Measurements from ENCODE around the gene APBA2. TPM values are rescaled to one million over a fixed set of nuclear protein-coding genes. Genes with fewer than 3 reads are reported as not detected.

The APBA2 gene
- polyA plus RNA-seq, 1 donor (not counting 4 experiments of a cell fraction or from before 2014, with no cell fraction given) = 5.5 TPM

- H3K4me2 ChIP-seq (ENCODE audit: control insufficient read depth, extremely low read depth, insufficient read depth, low read depth, low read length) = no peak overlapping the region
- H3K4me1 ChIP-seq (ENCODE audit: control insufficient read depth, extremely low read depth, insufficient read depth, low read length) = no peaks in the 10 kb centered on the region
- dilution Hi-C loops (cut with MboI; ENCODE audit: extremely low pct_ligation_motif_present, low sequenced_read_pairs) = no loop called here
- no peak overlapping the region for H3K4me3 ChIP-seq (ENCODE audit: control insufficient read depth in 2 of 3, extremely low read depth in 1 of 3, insufficient read depth in 2 of 3, low read depth in 1 of 3, low read length in 3 of 3)
- no peak overlapping the region for H3K27ac ChIP-seq (ENCODE audit: control insufficient read depth, insufficient read depth, low read length)
- TF ChIP-seq EZH2 (IDR thresholded peaks at IDR 0.05; ENCODE audit: low read length) (no peak), CTCF (optimal IDR thresholded peaks at IDR 0.05 in 1 of 3, IDR thresholded peaks at IDR 0.05 in 1 of 3, conservative IDR thresholded peaks at IDR 0.05 in 1 of 3; ENCODE audit: extremely low read depth in 1 of 3, insufficient read depth in 2 of 3, low read length in 3 of 3) (no peak)
- no peaks in the 10 kb centered on the region for H4K20me1 ChIP-seq (ENCODE audit: control insufficient read depth, extremely low read depth, insufficient read depth, low read length)
- DNase-seq (ENCODE audit: low read depth, low spot score) (peak; percentile 2), FAIRE-seq (peak; percentile 41)
- H3K27me3 ChIP-seq (ENCODE audit: control insufficient read depth, extremely low read depth, insufficient read depth, low read length) = no peaks in the 10 kb centered on the region
- no peak overlapping the region for H2AFZ ChIP-seq (ENCODE audit: control insufficient read depth, low read length)
- H3K9me1 ChIP-seq (ENCODE audit: control insufficient read depth, extremely low read depth, insufficient read depth, low read length) = no peaks in the 10 kb centered on the region
- H3K36me3 ChIP-seq (ENCODE audit: control insufficient read depth in 2 of 2, extremely low read depth in 1 of 2, insufficient read depth in 2 of 2, low read length in 2 of 2) = no peaks in the 10 kb centered on the region
- H3K79me2 ChIP-seq (ENCODE audit: control insufficient read depth, insufficient read depth, low read length) = no peaks in the 10 kb centered on the region
- no peak overlapping the region for H3K9ac ChIP-seq (ENCODE audit: control insufficient read depth, extremely low read depth, insufficient read depth, low read length)
- no peaks in the 10 kb centered on the region for H3K9me3 ChIP-seq (ENCODE audit: control insufficient read depth, low read depth, low read length)
These were observed 91.7 kb downstream of the APBA2 start for GRCh38 chr15:28977377-28978010.

- Histone ChIP-seq H3K27ac (ENCODE audit: control insufficient read depth, insufficient read depth, low read length) (no peak overlapping the region), H3K79me2 (ENCODE audit: control insufficient read depth, insufficient read depth, low read length) (no peaks in the 10 kb centered on the region), H3K9ac (ENCODE audit: control insufficient read depth, extremely low read depth, insufficient read depth, low read length) (no peak overlapping the region), H4K20me1 (ENCODE audit: control insufficient read depth, extremely low read depth, insufficient read depth, low read length) (no peaks in the 10 kb centered on the region), H3K9me1 (ENCODE audit: control insufficient read depth, extremely low read depth, insufficient read depth, low read length) (no peaks in the 10 kb centered on the region), H3K4me1 (ENCODE audit: control insufficient read depth, extremely low read depth, insufficient read depth, low read length) (no peaks in the 10 kb centered on the region), H3K4me2 (ENCODE audit: control insufficient read depth, extremely low read depth, insufficient read depth, low read depth, low read length) (no peak overlapping the region), H3K36me3 (ENCODE audit: control insufficient read depth in 2 of 2, extremely low read depth in 1 of 2, insufficient read depth in 2 of 2, low read length in 2 of 2) (no peaks in the 10 kb centered on the region), H2AFZ (ENCODE audit: control insufficient read depth, low read length) (no peak overlapping the region), H3K9me3 (ENCODE audit: control insufficient read depth, low read depth, low read length) (no peaks in the 10 kb centered on the region), H3K27me3 (ENCODE audit: control insufficient read depth, extremely low read depth, insufficient read depth, low read length) (no peaks in the 10 kb centered on the region), H3K4me3 (ENCODE audit: control insufficient read depth in 2 of 3, extremely low read depth in 1 of 3, insufficient read depth in 2 of 3, low read depth in 1 of 3, low read length in 3 of 3) (no peak overlapping the region)
- DNase-seq (ENCODE audit: low read depth, low spot score) (no peak), FAIRE-seq (no peak)
- dilution Hi-C loops (cut with MboI; ENCODE audit: extremely low pct_ligation_motif_present, low sequenced_read_pairs) = no loop called here
- TF ChIP-seq CTCF (optimal IDR thresholded peaks at IDR 0.05 in 1 of 3, IDR thresholded peaks at IDR 0.05 in 1 of 3, conservative IDR thresholded peaks at IDR 0.05 in 1 of 3; ENCODE audit: extremely low read depth in 1 of 3, insufficient read depth in 2 of 3, low read length in 3 of 3) = no peak
These were observed 92.2 kb downstream of the APBA2 start for GRCh38 chr15:28978011-28978378.
